H1 (cell line): ENCODE results near the gene ITGA11. TPM values are rescaled to one million over a fixed set of nuclear protein-coding genes. Genes with fewer than 3 reads are reported as not detected.

Experiments used
- CTCF ChIA-PET: fragments of 300-600 bp; sonication (Branson Sonifier 250); formaldehyde crosslinking; loops from one replicate; lab custom pipeline; 2021; ENCODE audit not compliant: partially characterized antibody; lab: Charles Lee
- POLR2A ChIA-PET: fragments of 300-600 bp; sonication (Branson Sonifier 250); formaldehyde crosslinking; loops from one replicate; lab custom pipeline; 2021; ENCODE audit warnings: inconsistent platforms; ENCODE audit not compliant: partially characterized antibody; lab: Charles Lee
- DNase-seq, 2 experiments: peaks; one replicate each; pipeline versions ENCODE4 v3.0.0 to v3.0.0-alpha.2; 2010 to 2022; ENCODE audit warnings: low spot score in 2 of 2, low read depth in 1 of 2, mixed read lengths in 1 of 2
- FAIRE-seq: peaks from 2 replicates; lab custom pipeline; 2011; peaks lifted over from hg19 to GRCh38; lab: Jason Lieb, UNC
- H2AFZ ChIP-seq: 2 replicates; pipeline ENCODE4 v1.8.1; 2012; ENCODE audit warnings: low read length, inconsistent platforms
- H2AK5ac ChIP-seq: 2 replicates; pipeline ENCODE4 v1.6.1; 2013; ENCODE audit warnings: low read depth, low read length
- H2BK120ac ChIP-seq: replicated peaks from 2 replicates; pipeline ENCODE3; 2013; ENCODE audit warnings: low read depth, low read length, inconsistent platforms
- H2BK12ac ChIP-seq: 2 replicates; pipeline ENCODE4 v1.6.1; 2013; ENCODE audit warnings: low read depth, low read length
- H2BK15ac ChIP-seq: 2 replicates; pipeline ENCODE4 v1.6.1; 2013; ENCODE audit warnings: low read length
- H2BK20ac ChIP-seq: 2 replicates; pipeline ENCODE4 v1.6.1; 2013; ENCODE audit warnings: low read length
- H2BK5ac ChIP-seq: 2 replicates; pipeline ENCODE4 v1.6.1; 2013; ENCODE audit warnings: low read depth, low read length
- H3K14ac ChIP-seq: 2 replicates; pipeline ENCODE4 v1.6.1; 2013; ENCODE audit warnings: inconsistent platforms; ENCODE audit not compliant: insufficient read length
- H3K18ac ChIP-seq: 2 replicates; pipeline ENCODE4 v1.6.1; 2013; ENCODE audit warnings: low read length; ENCODE audit errors: extremely low read depth
- H3K23ac ChIP-seq: 2 replicates; pipeline ENCODE4 v1.6.1; 2013; ENCODE audit warnings: inconsistent platforms; ENCODE audit not compliant: insufficient read length
- H3K23me2 ChIP-seq: 2 replicates; pipeline ENCODE4 v1.6.1; 2013; ENCODE audit warnings: low read depth, low read length
- H3K27ac ChIP-seq: 2 replicates; pipeline ENCODE4 v1.6.1; 2011; ENCODE audit warnings: low read depth, low read length, inconsistent platforms
- H3K27me3 ChIP-seq, 4 experiments: replicated peaks in 1 of 4; 1 replicate in 1 of 4; 2 replicates in 3 of 4; pipeline versions ENCODE4 v1.6.1 to v1.8.1; 2011 to 2013; ENCODE audit warnings: low read length in 3 of 4, mild to moderate bottlenecking in 3 of 4, inconsistent platforms in 2 of 4, mixed read lengths in 2 of 4, moderate library complexity in 1 of 4; ENCODE audit not compliant: control insufficient read depth in 3 of 4, insufficient read depth in 3 of 4; ENCODE audit errors: extremely low read depth in 1 of 4
- H3K36me3 ChIP-seq, 4 experiments: 2 replicates each; pipeline versions ENCODE4 v1.6.1 to v1.8.1; 2011 to 2013; ENCODE audit warnings: mild to moderate bottlenecking in 4 of 4, low read length in 3 of 4, moderate library complexity in 2 of 4, control low read depth in 1 of 4, inconsistent platforms in 1 of 4; ENCODE audit not compliant: insufficient read depth in 4 of 4, control insufficient read depth in 2 of 4
- H3K4ac ChIP-seq: replicated peaks from 2 replicates; pipeline ENCODE3; 2013; ENCODE audit warnings: low read length, low read depth, mixed read lengths, inconsistent platforms; ENCODE audit not compliant: insufficient read length
- H3K4me1 ChIP-seq, 4 experiments: replicated peaks in 1 of 4; 1 replicate in 1 of 4; 2 replicates in 3 of 4; pipeline versions ENCODE4 v1.6.1 to v1.8.1; 2011 to 2013; ENCODE audit warnings: low read length in 3 of 4, inconsistent platforms in 2 of 4, mixed read lengths in 1 of 4; ENCODE audit not compliant: insufficient read depth in 4 of 4, control insufficient read depth in 3 of 4
- H3K4me2 ChIP-seq, 2 experiments: 2 replicates each; pipeline versions ENCODE4 v1.6.1 to v1.8.1; 2011 to 2013; ENCODE audit warnings: low read depth in 2 of 2, low read length in 2 of 2, control low read depth in 1 of 2, inconsistent platforms in 1 of 2, mild to moderate bottlenecking in 1 of 2; ENCODE audit not compliant: insufficient read depth in 1 of 2
- H3K4me3 ChIP-seq, 4 experiments: fragments of 200-600, 300-600 bp in 1 of 4; sonication (generic), shearing (Covaris generic), sonication (Bioruptor Twin) in 1 of 4; 2 replicates each; pipeline versions ENCODE4 v1.5.1 to v1.8.1; 2011 to 2016; ENCODE audit warnings: low read length in 4 of 4, low read depth in 3 of 4, control low read depth in 2 of 4, inconsistent platforms in 2 of 4, mild to moderate bottlenecking in 2 of 4, mixed read lengths in 1 of 4, moderate library complexity in 1 of 4; ENCODE audit not compliant: insufficient read depth in 2 of 4; ENCODE audit errors: extremely low read depth in 1 of 4
- H3K56ac ChIP-seq: replicated peaks from 2 replicates; pipeline ENCODE3; 2013; ENCODE audit warnings: low read depth, mild to moderate bottlenecking, mixed read lengths, low read length, inconsistent platforms; ENCODE audit not compliant: insufficient read length
- H3K79me1 ChIP-seq: 2 replicates; pipeline ENCODE4 v1.6.1; 2013; ENCODE audit warnings: low read depth, low read length, control low read depth
- H3K79me2 ChIP-seq, 2 experiments: 2 replicates each; pipeline versions ENCODE4 v1.6.1 to v1.8.1; 2012 to 2013; ENCODE audit warnings: low read length in 2 of 2, mild to moderate bottlenecking in 2 of 2, inconsistent platforms in 1 of 2; ENCODE audit not compliant: insufficient read depth in 2 of 2, control insufficient read depth in 1 of 2
- H3K9ac ChIP-seq, 4 experiments: replicated peaks in 1 of 4; 1 replicate in 1 of 4; 2 replicates in 3 of 4; pipeline versions ENCODE4 v1.6.1 to v1.8.1; 2011 to 2013; ENCODE audit warnings: low read depth in 3 of 4, low read length in 3 of 4, control low read depth in 2 of 4, mild to moderate bottlenecking in 2 of 4, moderate library complexity in 2 of 4, inconsistent platforms in 1 of 4; ENCODE audit errors: extremely low read depth in 1 of 4
- H3K9me3 ChIP-seq, 2 experiments: 2 replicates each; pipeline versions ENCODE4 v1.6.1 to v1.8.1; 2012 to 2013; ENCODE audit warnings: mild to moderate bottlenecking in 2 of 2, moderate library complexity in 2 of 2, control low read depth in 1 of 2, inconsistent platforms in 1 of 2, low read depth in 1 of 2, low read length in 1 of 2, mixed read lengths in 1 of 2; ENCODE audit not compliant: insufficient read depth in 2 of 2
- H4K20me1 ChIP-seq, 2 experiments: replicated peaks in 1 of 2; 2 replicates each; pipeline versions ENCODE3 to v1.8.1; 2011 to 2013; ENCODE audit warnings: inconsistent platforms in 2 of 2, low read length in 2 of 2, mild to moderate bottlenecking in 1 of 2; ENCODE audit not compliant: insufficient read depth in 2 of 2, control insufficient read depth in 1 of 2
- H4K5ac ChIP-seq: 2 replicates; pipeline ENCODE4 v1.6.1; 2013; ENCODE audit warnings: low read length, low read depth, mixed read lengths, inconsistent platforms; ENCODE audit not compliant: insufficient read length
- H4K8ac ChIP-seq: 2 replicates; pipeline ENCODE4 v1.8.0; 2013; ENCODE audit warnings: mild to moderate bottlenecking, moderate library complexity, low read length, inconsistent platforms; ENCODE audit not compliant: insufficient read depth; ENCODE audit errors: extremely low read depth
- H4K91ac ChIP-seq: replicated peaks from 2 replicates; pipeline ENCODE3; 2013; ENCODE audit warnings: low read length, mixed read lengths, inconsistent platforms; ENCODE audit not compliant: insufficient read length
- CBX8 ChIP-seq: fragments of 300-800, 300-1000 bp; sonication (generic); IDR thresholded peaks from 2 replicates; pipeline ENCODE4 v1.7.1; 2016; ENCODE audit warnings: low read depth, low read length, borderline replicate concordance
- E2F6 ChIP-seq: IDR thresholded peaks from 2 replicates; pipeline ENCODE4 v1.6.1; 2012; ENCODE audit warnings: inconsistent platforms
- GTF2F1 ChIP-seq: IDR thresholded peaks from 2 replicates; pipeline ENCODE4 v1.6.1; 2012; ENCODE audit warnings: low read depth, low read length, improper control_type of control experiment, borderline replicate concordance
- HDAC2 ChIP-seq, 2 experiments: fragments of 300-600 bp in 1 of 2; sonication (generic) in 1 of 2; IDR thresholded peaks; 2 replicates each; pipeline ENCODE4 v1.6.1; 2011 to 2012; ENCODE audit warnings: low read depth in 2 of 2, low read length in 2 of 2, mild to moderate bottlenecking in 2 of 2, moderate library complexity in 2 of 2, borderline replicate concordance in 1 of 2, inconsistent platforms in 1 of 2
- KDM4A ChIP-seq: IDR thresholded peaks from one replicate; pipeline ENCODE4 v1.7.1; 2012; ENCODE audit warnings: low read depth, mild to moderate bottlenecking, moderate library complexity, low read length, inconsistent platforms; ENCODE audit not compliant: severe bottlenecking
- RAD21 ChIP-seq, 2 experiments: IDR thresholded peaks in 1 of 2; conservative IDR thresholded peaks in 1 of 2; 2 replicates each; pipeline ENCODE4 v1.6.1; 2011; ENCODE audit warnings: low read depth in 2 of 2, low read length in 2 of 2, improper control_type of control experiment in 1 of 2, inconsistent platforms in 1 of 2, mild to moderate bottlenecking in 1 of 2, moderate library complexity in 1 of 2
- SAP30 ChIP-seq: fragments of 300-600 bp; sonication (generic); IDR thresholded peaks from 2 replicates; pipeline ENCODE4 v1.7.1; 2012; ENCODE audit warnings: low read length, moderate library complexity, mild to moderate bottlenecking, inconsistent platforms; ENCODE audit not compliant: insufficient read depth, insufficient replicate concordance
- WGBS, 2 experiments: shearing (Covaris generic) in 1 of 2; methylation state at CpG; one replicate each; pipeline versions ENCODE4 v1.1.6 to v1.1.7; 2013 to 2015; ENCODE audit warnings: low lambda C conversion rate in 2 of 2, mixed read lengths in 2 of 2, inconsistent platforms in 1 of 2, low coverage in 1 of 2, missing lambda C conversion rate in 1 of 2; ENCODE audit not compliant: insufficient replicate concordance in 2 of 2, insufficient coverage in 1 of 2, insufficient read length in 1 of 2; ENCODE audit errors: extremely low coverage in 1 of 2, missing lambda C conversion rate in 1 of 2; 5-methylcytosine and 5-hydroxymethylcytosine counted together
- polyA plus RNA-seq, 7 experiments: library from polyadenylated mRNA; depleted of rRNA in 3 of 7; stranded (reverse) in 5 of 7; unstranded in 2 of 7; fragments of >200 nt in 5 of 7; fragments of 200-250 nt in 2 of 7; gene quantifications; 1 replicate in 5 of 7; 2 replicates in 1 of 7; 4 replicates in 1 of 7; pipeline versions ENCODE4 v1.2.1 to v1.2.3, GENCODE V29; 2011 to 2013; ENCODE audit warnings: missing spikeins in 2 of 7, mixed read lengths in 2 of 7
- total RNA-seq: library from RNA; stranded (reverse); fragmentation: NEBNext Ultra II Directional; extraction: Animal tissue kit (Norgen Biotek cat#: 25700); gene quantifications from 2 replicates; pipeline ENCODE4 v1.2.1, GENCODE V29; 2021

ITGA11 gene
- total and polyA plus RNA-seq, 2 of the 8 experiments (the other 6 are each of a cell fraction or from before 2014, with no cell fraction given): 0.05 to 0.06 TPM

GRCh38 chr15:68354268-68354667, 77.7 kb downstream of the ITGA11 start:
- CTCF ChIA-PET: interaction anchor here (0.8 to 3.6 kb wide), 7 partner anchors 11 to 47 kb away, joined by 3 to 17 read pairs (median 9); no protein-coding TSS in a partner anchor
- H3K9ac ChIP-seq: no peak overlapping the region

More at GRCh38 chr15:68354268-68354667, 77.7 kb downstream of the ITGA11 start:
- H3K9me3 ChIP-seq: peaks cover 6 to 9% of the 10 kb centered on the region in 2 experiments; a peak in 3 of 4 replicates
- no peak overlapping the region for H2AFZ ChIP-seq
- H3K4me3 ChIP-seq: no peak overlapping the region
- 95% methylated on average over 2 of the region's 2 CpGs; no CpG with 5 or more reads in 1 of the 2 experiments for WGBS, 2 experiments
- no peak overlapping the region for H3K27ac ChIP-seq
- no peak overlapping the region for H4K91ac ChIP-seq
- H3K56ac ChIP-seq: no peak overlapping the region
- no peak overlapping the region for H4K5ac ChIP-seq
- no peaks in the 10 kb centered on the region for H4K20me1 ChIP-seq
- H3K79me2 ChIP-seq: no peaks in the 10 kb centered on the region
- H2BK12ac ChIP-seq: no peak overlapping the region
- no peaks in the 10 kb centered on the region for H3K4me1 ChIP-seq
- H3K79me1 ChIP-seq: no peaks in the 10 kb centered on the region
- no peak for TF ChIP-seq KDM4A
- TF ChIP-seq GTF2F1: no peak
- TF ChIP-seq E2F6: no peak
- TF ChIP-seq RAD21 (IDR thresholded peaks at IDR 0.05 in 1 of 2, conservative IDR thresholded peaks at IDR 0.05 in 1 of 2; ENCODE audit: low read depth in 2 of 2, low read length in 2 of 2): no peak
- TF ChIP-seq SAP30: no peak
- no peak for TF ChIP-seq HDAC2 (IDR thresholded peaks at IDR 0.05; ENCODE audit: borderline replicate concordance in 1 of 2, low read depth in 2 of 2, low read length in 2 of 2)
- no peak for TF ChIP-seq CBX8
- no peak overlapping the region for H3K14ac ChIP-seq
- no peaks in the 10 kb centered on the region for H3K23me2 ChIP-seq
- no peak overlapping the region for H3K23ac ChIP-seq
- no peaks in the 10 kb centered on the region for H3K27me3 ChIP-seq
- no peak overlapping the region for H3K4ac ChIP-seq
- DNase-seq (no peak), FAIRE-seq (no peak)
- no peak overlapping the region for H2BK5ac ChIP-seq
- no peak overlapping the region for H3K18ac ChIP-seq
- no peak overlapping the region; the same call in 1 of the 2 replicates for H2BK15ac ChIP-seq
- no peak overlapping the region for H2BK20ac ChIP-seq
- H2AK5ac ChIP-seq: no peak overlapping the region
- H3K4me2 ChIP-seq: no peak overlapping the region
- no peak overlapping the region for H4K8ac ChIP-seq
- H2BK120ac ChIP-seq: no peak overlapping the region
- H3K36me3 ChIP-seq: no peaks in the 10 kb centered on the region
- POLR2A ChIA-PET: no interaction called here
